Liver (tissue), 3 donors: ENCODE results near the gene ARPC5L.

Source experiments
- SP1 ChIP-seq: IDR thresholded peaks from 2 replicates; pipeline ENCODE4 v1.6.1; 2018; ENCODE audit warnings: antibody characterized with exemption, mild to moderate bottlenecking
- YY1 ChIP-seq: IDR thresholded peaks from 2 replicates; pipeline ENCODE4 v1.6.1; 2016; ENCODE audit warnings: antibody characterized with exemption, mild to moderate bottlenecking
- TF ChIP-seq, protein P1 (sequence below): fragments of 150-350 bp; IDR thresholded peaks from 2 replicates; pipeline ENCODE4 v1.5.1; 2017; ENCODE audit warnings: improper control_type of control experiment, low read depth, low read length; ENCODE audit not compliant: missing input control
- donor health status: healthy.
- donor health status: healthy.

DNA sequence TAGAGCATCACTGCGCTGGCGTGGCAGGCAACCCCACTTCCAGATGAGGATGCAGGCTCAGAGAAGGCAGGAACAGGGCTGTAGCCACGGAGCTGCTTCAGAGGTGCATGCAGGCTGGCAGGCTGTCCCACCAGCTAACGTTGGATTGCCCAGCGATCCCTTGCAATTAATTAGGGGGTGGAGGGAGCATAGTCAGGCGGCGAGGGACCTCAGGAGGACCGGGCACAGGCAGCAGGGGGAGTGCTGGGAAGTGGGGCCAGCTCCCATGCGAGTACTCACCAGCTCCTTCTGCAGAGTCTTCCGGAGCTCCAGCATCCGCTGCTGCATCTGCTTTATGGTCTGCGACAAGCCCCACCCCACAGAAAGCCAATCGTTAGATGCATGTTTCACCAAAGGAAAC, 20.3 kb downstream of the ARPC5L start:
- TF ChIP-seq, protein P1, sequence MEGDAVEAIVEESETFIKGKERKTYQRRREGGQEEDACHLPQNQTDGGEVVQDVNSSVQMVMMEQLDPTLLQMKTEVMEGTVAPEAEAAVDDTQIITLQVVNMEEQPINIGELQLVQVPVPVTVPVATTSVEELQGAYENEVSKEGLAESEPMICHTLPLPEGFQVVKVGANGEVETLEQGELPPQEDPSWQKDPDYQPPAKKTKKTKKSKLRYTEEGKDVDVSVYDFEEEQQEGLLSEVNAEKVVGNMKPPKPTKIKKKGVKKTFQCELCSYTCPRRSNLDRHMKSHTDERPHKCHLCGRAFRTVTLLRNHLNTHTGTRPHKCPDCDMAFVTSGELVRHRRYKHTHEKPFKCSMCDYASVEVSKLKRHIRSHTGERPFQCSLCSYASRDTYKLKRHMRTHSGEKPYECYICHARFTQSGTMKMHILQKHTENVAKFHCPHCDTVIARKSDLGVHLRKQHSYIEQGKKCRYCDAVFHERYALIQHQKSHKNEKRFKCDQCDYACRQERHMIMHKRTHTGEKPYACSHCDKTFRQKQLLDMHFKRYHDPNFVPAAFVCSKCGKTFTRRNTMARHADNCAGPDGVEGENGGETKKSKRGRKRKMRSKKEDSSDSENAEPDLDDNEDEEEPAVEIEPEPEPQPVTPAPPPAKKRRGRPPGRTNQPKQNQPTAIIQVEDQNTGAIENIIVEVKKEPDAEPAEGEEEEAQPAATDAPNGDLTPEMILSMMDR: no peak
- no peak for TF ChIP-seq YY1
- TF ChIP-seq SP1: no peak
